ENCODE data around the gene MAP3K2. TPM values are rescaled to one million over a fixed set of nuclear protein-coding genes. Genes with fewer than 3 reads are reported as not detected.

The MAP3K2 gene
- total RNA-seq, 2 experiments from 2014 or later, result 103 to 105 TPM

DNA sequence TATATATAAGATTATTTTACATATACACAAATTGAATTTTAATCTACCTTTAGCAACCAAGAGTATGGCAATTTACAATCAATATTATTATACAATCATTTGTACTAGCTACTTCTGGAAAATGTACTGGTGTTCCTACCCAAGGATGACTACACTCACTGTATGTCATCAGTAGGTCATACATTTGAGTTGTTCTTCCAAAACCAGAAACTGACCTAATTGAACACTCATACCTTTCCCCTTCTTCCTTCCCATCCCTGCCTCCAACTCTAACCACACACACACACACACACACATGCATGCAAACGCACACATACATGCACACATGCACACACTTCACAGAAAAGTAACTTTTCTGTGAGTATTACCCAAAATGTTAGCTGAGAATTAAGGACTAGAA lies 85.6 kb downstream of the MAP3K2 start:
- Histone ChIP-seq H3K9me3 (ENCODE audit: control insufficient read depth in 1 of 2, insufficient read depth in 1 of 2, low read length in 2 of 2) (no peaks in the 10 kb centered on the region), H3K27me3 (ENCODE audit: control insufficient read depth in 1 of 2, insufficient read depth in 2 of 2, low read length in 2 of 2) (no peaks in the 10 kb centered on the region), H3K4me3 (ENCODE audit: low read length) (no peak overlapping the region), H3K27ac (ENCODE audit: low read depth in 1 of 2, low read length in 2 of 2) (no peak overlapping the region), H3K36me3 (ENCODE audit: insufficient read depth, low read length) (peaks cover 17% of the 10 kb centered on the region), H3K4me1 (ENCODE audit: insufficient read depth, low read length) (no peaks in the 10 kb centered on the region)
- no peak overlapping the region for H3K4me3 Mint-ChIP-seq
- H3K27ac Mint-ChIP-seq, result no peak overlapping the region
- H3K9me3 Mint-ChIP-seq, result no peaks in the 10 kb centered on the region
- POLR2A ChIA-PET, result no interaction called here
- H3K36me3 Mint-ChIP-seq (ENCODE audit: low read depth), result peaks cover 25% of the 10 kb centered on the region
- no peak for ATAC-seq (ENCODE audit: poor library complexity)
- no peak for DNase-seq
- intact Hi-C loops (cut with DNase I, micrococcal nuclease), result no loop called here
- no peaks in the 10 kb centered on the region for H3K27me3 Mint-ChIP-seq
- H3K4me1 Mint-ChIP-seq (ENCODE audit: low read depth), result no peaks in the 10 kb centered on the region
- TF ChIP-seq, protein P1, sequence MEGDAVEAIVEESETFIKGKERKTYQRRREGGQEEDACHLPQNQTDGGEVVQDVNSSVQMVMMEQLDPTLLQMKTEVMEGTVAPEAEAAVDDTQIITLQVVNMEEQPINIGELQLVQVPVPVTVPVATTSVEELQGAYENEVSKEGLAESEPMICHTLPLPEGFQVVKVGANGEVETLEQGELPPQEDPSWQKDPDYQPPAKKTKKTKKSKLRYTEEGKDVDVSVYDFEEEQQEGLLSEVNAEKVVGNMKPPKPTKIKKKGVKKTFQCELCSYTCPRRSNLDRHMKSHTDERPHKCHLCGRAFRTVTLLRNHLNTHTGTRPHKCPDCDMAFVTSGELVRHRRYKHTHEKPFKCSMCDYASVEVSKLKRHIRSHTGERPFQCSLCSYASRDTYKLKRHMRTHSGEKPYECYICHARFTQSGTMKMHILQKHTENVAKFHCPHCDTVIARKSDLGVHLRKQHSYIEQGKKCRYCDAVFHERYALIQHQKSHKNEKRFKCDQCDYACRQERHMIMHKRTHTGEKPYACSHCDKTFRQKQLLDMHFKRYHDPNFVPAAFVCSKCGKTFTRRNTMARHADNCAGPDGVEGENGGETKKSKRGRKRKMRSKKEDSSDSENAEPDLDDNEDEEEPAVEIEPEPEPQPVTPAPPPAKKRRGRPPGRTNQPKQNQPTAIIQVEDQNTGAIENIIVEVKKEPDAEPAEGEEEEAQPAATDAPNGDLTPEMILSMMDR (IDR thresholded peaks at IDR 0.05), result no peak
- CTCF ChIA-PET, result no interaction called here

DNA sequence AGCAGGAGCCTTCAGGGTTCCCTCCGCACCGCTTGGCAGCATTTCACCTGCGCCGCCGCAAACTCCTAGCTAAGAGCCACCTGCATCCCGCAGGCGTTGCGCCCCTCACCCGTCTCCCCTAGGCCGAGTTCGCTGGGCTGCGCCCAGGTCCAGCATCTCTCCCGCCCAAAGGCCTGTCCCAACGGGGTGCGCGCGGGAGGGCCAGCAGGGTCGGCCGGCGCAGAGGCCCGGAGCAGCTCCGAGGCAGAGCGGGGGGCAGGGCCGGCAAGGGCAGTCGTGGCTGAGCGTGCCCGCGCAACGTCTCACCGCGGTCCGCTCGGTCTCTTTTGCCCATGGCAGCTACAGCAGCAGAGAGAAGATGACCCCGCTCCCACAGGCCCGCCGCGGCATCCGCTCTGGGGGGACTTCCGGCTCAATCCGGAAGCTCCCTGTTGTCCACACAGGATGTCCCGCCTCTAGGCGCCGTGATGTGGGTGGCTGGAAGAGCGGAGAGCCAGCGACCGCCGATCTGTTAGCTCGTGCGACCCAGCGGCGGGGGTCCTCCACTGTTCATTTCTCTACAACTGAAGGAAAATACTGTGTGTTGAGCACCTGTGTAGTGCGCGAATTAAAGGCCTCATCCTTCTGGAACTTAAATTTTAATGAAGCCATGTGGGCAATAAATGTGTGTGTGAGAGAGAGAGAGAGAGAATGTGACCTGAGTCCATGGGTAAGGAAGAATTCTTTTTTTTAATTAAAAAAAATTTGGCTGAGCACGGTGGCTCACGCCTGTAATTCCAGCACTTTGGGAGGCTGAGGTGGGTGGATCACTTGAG lies 93.8 kb downstream of the MAP3K2 start, which contains the start of gene ERCC3:
Gene ERCC3, minus strand, starts transcription at position 397 of the 815 bp plus-strand sequence. Its CDS starts 63 bp downstream, at position 334.
- peaks cover 37% of the 10 kb centered on the region for H3K36me3 ChIP-seq (ENCODE audit: insufficient read depth, low read length)
- H3K9me3 ChIP-seq (ENCODE audit: control insufficient read depth in 1 of 2, insufficient read depth in 1 of 2, low read length in 2 of 2), result no peaks in the 10 kb centered on the region
- DNase-seq, result peak; percentile 56 to 88 (median 74)
- TF ChIP-seq, protein P1 (IDR thresholded peaks at IDR 0.05), result no peak
- H3K27ac Mint-ChIP-seq, result peak within 1 kb of the TSS; percentile 79
- H3K4me1 ChIP-seq (ENCODE audit: insufficient read depth, low read length), result peaks cover 20% of the 10 kb centered on the region
- intact Hi-C loops (cut with DNase I, micrococcal nuclease), result loop anchor here in 1 of 2 experiments (5.0 to 10.0 kb wide), 3 partner anchors 91 to 801 kb away; partner anchors contain the start of genes MAP3K2 and UGGT1
- ChIA-PET CTCF (interaction anchor here (1.4 to 2.2 kb wide), 2 partner anchors 122 to 185 kb away, joined by 4 to 8 read pairs; no protein-coding TSS in a partner anchor), POLR2A (interaction anchor here (0.6 to 1.9 kb wide), 12 partner anchors 10 to 797 kb away, joined by 3 to 10 read pairs (median 4); partner anchors contain the start of genes IWS1, SFT2D3 and UGGT1)
- peak; percentile 86 for ATAC-seq (ENCODE audit: poor library complexity)
- H3K9me3 Mint-ChIP-seq, result no peaks in the 10 kb centered on the region
- peaks cover 51% of the 10 kb centered on the region for H3K36me3 Mint-ChIP-seq (ENCODE audit: low read depth)
- no peaks in the 10 kb centered on the region for H3K27me3 Mint-ChIP-seq
- H3K4me3 ChIP-seq (ENCODE audit: low read length), result peak within 1 kb of the TSS; percentile 93
- peak within 1 kb of the TSS; percentile 93 for H3K4me3 Mint-ChIP-seq
- H3K4me1 Mint-ChIP-seq (ENCODE audit: low read depth), result peaks cover 36% of the 10 kb centered on the region
- H3K27me3 ChIP-seq (ENCODE audit: control insufficient read depth in 1 of 2, insufficient read depth in 2 of 2, low read length in 2 of 2), result no peaks in the 10 kb centered on the region
- peak within 1 kb of the TSS; percentile 60 to 69 for H3K27ac ChIP-seq (ENCODE audit: low read depth in 1 of 2, low read length in 2 of 2)

DNA sequence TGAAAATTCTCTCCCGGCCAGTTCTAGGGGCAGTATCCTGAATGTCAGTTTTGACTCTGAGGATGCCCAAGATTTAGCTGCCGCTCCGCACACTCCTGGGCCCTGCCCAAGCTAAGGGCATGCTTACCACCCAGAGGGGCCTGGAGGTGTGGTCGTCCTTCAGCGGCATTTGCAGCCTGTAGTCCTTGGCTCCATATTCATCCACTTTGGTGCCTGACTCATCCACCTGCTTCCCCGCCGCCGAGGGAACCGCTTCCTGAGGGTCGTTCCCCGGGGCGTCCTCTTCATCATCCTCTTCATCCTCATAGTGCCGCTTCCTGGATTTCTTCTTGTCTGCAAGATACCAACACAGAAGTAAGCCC lies 94.4 kb downstream of the MAP3K2 start:
- Histone ChIP-seq H3K4me3 (ENCODE audit: low read length) (peak overlapping the region; percentile 93), H3K36me3 (ENCODE audit: insufficient read depth, low read length) (peaks cover 43% of the 10 kb centered on the region), H3K4me1 (ENCODE audit: insufficient read depth, low read length) (peaks cover 20% of the 10 kb centered on the region), H3K9me3 (ENCODE audit: control insufficient read depth in 1 of 2, insufficient read depth in 1 of 2, low read length in 2 of 2) (no peaks in the 10 kb centered on the region), H3K27ac (ENCODE audit: low read depth in 1 of 2, low read length in 2 of 2) (peak overlapping the region; percentile 60 to 69), H3K27me3 (ENCODE audit: control insufficient read depth in 1 of 2, insufficient read depth in 2 of 2, low read length in 2 of 2) (no peaks in the 10 kb centered on the region)
- TF ChIP-seq, protein P1 (IDR thresholded peaks at IDR 0.05), result no peak
- intact Hi-C loops (cut with DNase I, micrococcal nuclease), result loop anchor here in 1 of 2 experiments (5.0 to 10.0 kb wide), 3 partner anchors 91 to 801 kb away; partner anchors contain the start of genes MAP3K2 and UGGT1
- H3K9me3 Mint-ChIP-seq, result no peaks in the 10 kb centered on the region
- H3K27ac Mint-ChIP-seq, result peak overlapping the region; percentile 79
- ChIA-PET POLR2A (interaction anchor here (0.6 to 1.9 kb wide), 12 partner anchors 11 to 798 kb away, joined by 3 to 10 read pairs (median 4); partner anchors contain the start of genes IWS1, SFT2D3 and UGGT1), CTCF (interaction anchor here (1.4 to 2.2 kb wide), 2 partner anchors 122 to 186 kb away, joined by 4 to 8 read pairs; no protein-coding TSS in a partner anchor)
- peak in 1 of 14 experiments; percentile 1 for DNase-seq
- no peak for ATAC-seq (ENCODE audit: poor library complexity)
- H3K27me3 Mint-ChIP-seq, result no peaks in the 10 kb centered on the region
- peaks cover 40% of the 10 kb centered on the region for H3K4me1 Mint-ChIP-seq (ENCODE audit: low read depth)
- peak overlapping the region; percentile 93 for H3K4me3 Mint-ChIP-seq
- peaks cover 57% of the 10 kb centered on the region for H3K36me3 Mint-ChIP-seq (ENCODE audit: low read depth)
